GM19395 (cell line): ENCODE measurements around the gene LARGE1.
A peak's percentile ranks its signal among the peaks of the same experiment; 100 is the strongest.
"Not testable (repeated sequence)": the region's sequence is repeated elsewhere in the genome, so short reads cannot be mapped to it uniquely, and the experiment has no call there.

Source experiments
- ATAC-seq: cut with Tn5 transposase; IDR thresholded peaks from one replicate; pipeline ENCODE4 v1.9.1; 2021; ENCODE audit warnings: mild to moderate bottlenecking, moderate library complexity; ENCODE audit not compliant: unreplicated experiment

The LARGE1 gene

DNA sequence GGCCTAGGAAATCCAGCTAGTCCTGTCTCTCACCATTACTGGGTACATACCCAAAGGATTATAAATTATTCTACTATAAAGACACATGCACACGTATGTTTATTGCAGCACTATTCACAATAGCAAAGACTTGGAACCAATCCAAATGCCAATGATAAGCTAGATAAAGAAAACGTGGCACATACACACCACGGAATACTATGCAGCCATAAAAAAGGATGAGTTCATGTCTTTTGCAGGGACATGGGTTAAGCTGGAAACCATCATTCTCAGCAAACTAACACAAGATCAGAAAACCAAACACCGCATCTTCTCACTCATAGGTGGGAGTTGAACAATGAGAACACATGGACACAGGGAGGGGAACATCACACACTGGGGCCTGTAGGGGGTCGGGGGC lies 61.6 kb downstream of the LARGE1 start:
- ATAC-seq, result not testable (repeated sequence)

DNA sequence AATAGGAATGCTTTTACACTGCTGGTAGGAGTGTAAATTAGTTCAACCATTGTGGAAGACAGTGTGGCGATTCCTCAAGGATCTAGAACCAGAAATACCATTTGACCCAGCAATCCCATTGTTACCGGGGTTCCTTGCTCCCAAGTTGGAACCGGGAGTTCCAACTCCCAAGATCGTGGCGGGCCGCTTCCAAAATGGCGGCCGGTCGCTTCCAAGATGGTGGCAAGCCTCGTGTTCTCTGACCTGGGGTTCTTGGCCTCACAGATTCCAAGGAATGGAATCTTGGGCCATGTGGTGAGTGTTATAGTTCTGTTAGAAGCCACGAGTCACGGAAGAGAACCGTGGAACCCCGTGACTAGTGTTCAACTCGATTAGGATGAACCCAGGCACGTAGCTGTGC lies 62.5 kb downstream of the LARGE1 start:
- ATAC-seq, result not testable (repeated sequence)

DNA sequence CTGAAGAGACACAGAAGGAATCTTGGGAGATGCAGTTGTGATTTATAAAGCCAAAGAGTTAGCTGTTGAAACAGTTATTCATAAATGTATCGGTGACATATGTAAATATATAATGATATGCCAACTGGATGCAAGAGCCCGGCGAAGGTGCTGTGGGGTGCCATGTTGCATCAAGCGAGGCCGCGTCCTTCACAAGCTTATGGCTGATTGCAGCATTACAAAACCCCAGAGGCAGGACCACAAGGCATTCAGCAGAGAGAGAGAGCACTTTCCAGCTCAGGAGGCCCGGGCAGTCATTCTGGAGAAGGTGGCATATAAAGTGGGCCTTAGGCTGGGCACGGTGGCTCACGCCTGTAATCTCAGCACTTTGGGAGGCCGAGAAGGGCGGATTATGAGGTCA lies 65.6 kb downstream of the LARGE1 start:
- no peak for ATAC-seq

DNA sequence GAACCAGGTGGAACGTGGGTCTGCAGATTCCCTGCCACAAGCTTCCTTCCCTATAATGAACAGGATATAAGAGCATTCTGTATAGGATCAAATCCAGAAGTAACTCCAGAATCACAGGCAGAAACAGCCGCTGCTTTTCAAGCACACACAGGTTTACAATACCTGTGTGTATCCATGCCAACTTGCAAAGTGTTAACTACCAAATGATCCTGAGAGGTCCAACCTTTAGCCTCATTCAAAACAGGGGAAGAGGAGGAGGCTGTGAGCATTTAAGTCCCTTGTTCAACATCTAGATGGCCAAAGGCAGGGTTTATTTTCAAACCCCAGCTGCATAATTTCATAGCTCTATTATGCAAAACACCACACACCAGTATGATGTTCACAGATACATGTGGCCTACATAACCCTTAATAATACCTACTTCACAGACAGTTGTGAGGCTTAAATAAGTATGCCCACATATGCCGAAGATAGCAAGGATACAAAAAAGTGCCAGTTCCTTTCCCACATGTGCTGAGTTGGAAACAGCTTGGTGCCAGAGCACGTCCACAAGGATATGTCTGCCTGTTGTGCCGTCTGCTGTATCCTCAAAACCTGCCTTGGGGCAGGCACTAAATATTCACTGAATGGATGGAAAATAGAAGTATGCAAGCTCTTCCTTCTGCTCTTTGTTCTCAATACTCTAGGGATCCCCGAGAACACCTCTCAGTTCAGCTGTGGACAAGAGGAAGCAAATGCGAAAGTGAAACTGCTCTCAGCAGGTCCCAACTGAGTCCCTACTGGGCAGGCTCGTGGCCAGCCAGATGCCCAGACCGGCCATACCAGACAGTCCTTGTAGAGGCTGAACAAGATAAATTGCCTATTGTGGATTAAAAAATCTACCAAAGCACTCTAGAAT lies 66.8 kb downstream of the LARGE1 start:
- peak; percentile 91 for ATAC-seq

DNA sequence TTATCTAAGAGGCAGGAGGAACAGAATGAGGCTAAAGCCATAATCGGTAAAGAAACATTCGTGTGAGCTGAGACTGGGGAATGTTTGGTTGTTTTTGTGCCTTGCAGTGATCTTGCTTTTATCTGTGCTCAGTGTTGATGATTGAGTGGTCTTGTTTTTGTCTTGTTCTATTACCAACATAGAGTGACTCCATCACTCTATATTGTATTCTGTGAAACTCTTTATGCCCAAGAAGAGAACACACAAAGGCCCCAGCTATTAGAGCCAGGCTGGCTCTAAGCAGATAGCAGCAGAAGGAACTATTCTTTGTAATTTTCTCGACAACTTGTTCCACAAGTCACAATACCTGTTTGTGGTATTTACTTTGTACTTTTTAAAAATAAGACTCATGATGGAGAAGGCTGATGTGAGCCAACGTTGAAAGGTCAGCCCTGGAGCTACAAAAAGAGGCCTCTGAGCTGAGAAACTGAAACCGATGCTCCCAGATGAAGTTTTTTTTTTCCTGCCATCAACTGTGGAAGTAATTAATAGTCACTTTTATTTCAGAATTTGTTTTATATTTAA lies 68.4 kb downstream of the LARGE1 start:
- ATAC-seq, result no peak

DNA sequence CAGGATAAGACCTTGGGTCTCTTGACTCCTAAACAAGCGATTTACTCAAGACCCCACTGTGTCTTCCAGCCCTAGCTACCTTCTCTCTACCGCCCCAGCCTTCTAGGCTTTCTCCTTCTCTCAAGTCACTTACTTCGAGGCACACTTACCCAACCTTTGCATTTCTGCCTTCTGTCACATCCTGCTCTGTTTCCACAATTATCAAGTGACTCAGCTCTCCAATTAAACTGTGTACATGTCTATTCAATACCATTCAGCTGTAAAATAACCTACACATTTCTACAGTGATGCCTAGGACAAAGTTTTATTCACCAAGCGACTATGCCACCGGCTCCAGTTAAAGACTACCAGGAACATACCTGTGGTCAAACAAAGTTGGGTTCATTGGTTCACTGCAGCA lies 69.0 kb downstream of the LARGE1 start:
- no peak for ATAC-seq

DNA sequence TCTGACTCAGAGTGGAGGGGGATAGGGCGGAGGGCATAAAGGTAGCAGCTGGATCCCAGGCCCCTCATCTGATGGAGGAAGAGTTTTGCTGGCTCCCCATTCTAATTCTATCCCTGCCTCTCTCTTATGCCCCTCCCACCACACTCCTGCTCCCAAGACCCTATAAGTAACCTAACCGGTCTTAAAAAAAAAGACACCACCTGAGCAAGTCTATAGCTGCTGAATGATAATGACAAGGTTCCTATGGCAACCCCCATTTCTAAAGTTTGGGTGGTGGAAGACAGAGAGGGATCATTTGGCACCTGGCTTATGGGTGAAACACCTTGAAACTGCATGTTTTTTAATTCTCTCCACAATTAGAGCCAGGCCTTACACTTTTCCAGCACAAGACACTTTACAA lies 69.6 kb downstream of the LARGE1 start:
- ATAC-seq, result no peak

DNA sequence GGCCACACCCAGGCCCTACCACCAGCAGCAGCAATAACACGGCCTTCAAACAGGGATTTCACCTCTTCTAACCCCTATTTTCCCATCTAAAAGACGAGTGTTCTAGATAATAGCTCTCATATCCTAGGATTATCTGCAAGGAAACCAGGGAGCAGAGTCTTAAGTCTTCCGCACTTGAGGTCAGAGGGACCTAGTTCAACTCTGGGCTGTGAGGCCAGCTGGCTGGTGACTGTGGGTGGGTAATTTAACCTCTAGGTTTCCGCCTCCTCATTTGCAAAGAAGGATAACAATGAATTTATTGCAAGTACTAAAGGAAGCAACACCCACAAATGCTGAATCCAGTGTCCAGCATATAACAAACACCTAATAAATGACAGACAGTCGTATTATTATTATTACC lies 70.1 kb downstream of the LARGE1 start:
- ATAC-seq, result no peak

DNA sequence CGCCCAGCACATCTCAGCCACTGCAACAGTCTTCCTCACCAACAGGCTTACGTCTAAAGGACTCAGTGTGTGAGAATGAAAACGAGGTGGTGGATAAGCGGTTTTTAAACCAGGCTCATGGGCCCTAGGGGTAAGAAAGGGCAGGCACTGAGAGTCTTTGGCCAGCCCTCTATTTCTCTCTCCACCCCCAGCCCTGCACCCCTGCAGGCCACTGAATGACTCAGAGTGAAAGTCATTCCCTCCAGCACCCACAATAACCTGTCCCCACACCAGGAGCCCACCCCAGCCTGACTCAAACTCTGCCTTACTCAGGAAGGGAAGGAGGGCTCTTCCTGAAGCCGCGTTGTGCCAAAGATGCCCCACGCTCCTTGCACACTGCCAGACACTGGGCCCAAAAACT lies 72.0 kb downstream of the LARGE1 start:
- ATAC-seq, result no peak

DNA sequence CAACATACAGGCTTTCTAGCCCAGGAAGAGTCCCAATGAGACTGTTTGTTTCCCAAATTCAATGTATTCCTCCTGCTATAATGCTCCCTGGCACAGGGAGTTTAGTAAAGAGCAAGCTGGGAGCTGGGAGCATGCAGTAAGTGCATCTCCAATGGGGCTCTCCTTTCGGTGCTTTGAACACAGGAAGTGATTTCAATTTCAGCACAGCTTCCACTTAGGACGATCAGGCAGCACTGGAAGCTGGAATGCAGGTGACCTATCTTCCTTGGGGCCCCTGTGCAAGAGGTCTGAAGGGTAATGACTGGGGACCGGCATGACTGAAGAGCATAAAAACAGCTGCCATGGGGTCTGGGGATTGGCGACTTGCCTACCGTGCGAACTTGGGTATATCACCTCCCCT lies 76.0 kb downstream of the LARGE1 start:
- no peak for ATAC-seq

DNA sequence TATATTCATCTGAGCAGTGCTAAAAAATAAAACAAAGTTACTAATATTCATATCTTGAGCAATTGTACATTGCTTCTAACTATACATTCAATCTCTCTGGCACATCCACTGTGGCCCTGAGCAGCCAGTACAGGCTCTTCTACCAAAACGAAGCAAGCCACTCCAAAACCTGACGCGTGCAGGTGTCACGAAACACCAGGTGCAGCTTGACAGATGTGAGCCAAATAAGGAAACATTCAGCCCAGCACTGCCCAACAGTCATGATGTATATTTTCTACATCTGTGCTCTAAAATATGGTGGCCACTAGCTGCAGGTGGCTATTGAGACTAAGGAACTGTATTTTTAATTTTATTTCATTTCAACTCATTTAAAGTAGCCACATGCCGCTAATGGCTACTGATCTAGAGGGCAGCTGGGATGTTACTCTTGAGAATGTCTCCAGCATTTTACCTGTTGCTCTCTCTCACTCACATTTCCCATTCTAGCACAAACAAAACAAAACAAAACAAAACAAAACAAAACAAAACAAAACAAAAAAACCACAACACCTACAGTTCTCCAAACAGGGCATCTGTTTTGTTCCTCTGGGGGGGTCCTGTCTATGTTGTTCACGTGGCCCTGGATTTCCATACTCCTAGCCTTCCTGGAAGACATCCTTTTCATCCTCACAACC lies 77.7 kb downstream of the LARGE1 start:
- ATAC-seq, result no peak

DNA sequence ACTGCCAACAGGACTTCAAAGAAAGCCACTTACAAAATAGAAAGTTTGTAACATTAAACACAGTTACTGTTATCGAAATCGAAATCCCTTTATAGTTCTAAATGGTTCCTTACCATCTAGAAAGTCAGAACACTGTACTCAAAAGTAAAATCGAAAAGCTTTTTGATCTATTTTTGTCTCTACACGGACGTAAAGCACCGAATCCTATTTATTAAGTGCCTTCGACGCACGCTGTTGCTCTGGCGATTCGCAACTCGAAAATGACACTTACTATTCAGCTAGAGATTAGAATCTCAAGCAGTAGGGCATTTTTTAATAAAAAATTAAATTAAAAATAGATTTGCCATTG lies 78.3 kb downstream of the LARGE1 start:
- no peak for ATAC-seq

DNA sequence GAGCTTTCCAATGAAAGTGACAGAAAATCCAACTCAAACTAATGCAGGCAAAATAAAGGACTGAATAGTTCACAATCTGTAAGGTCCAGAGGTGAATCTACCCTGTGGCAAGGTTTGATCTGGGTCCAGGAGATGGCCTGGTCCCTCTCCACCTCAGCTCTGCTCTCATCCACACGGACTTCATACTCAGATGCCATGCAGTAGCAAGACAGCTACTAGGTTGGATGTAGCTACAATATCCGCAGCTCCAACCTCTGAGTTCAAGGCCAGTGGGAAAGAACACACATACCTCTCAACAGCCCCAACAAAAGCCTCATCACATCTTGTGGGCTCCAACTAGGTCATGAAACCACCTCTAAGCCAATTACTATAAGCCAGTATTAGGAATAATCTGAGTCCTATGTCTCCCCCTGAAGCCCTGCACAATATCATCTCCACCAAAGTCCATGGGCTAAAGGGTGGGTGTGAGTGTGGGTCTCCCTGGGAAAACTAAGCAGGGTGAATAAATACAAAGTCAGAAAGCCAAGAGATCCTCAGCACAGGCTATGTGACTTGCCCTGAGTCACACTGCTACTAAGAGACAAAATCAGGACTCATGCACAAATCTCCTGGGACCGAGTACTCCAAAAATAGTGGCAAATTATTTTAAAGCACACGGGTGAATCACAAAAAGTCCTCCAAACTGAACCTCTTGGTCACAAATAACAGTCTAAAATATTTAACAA lies 78.8 kb downstream of the LARGE1 start:
- ATAC-seq, result no peak

DNA sequence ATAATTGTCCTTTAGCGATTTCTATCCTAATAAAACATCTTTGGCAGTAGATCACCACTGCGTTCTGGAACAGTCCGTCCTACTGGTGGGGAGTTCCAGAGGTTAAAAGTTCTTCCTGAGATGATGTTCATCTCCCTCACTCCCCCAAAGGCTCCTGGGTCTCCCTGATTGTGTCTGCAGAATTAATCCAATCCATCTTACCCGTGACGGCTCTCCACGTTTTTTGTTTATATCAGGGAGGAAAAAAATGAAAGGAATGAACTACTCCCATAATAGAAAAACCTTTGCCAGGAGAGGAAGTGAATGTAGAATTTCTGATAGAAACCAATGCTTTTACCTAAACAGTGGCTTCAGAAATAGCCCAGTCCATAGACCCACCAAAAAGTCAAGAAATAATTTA lies 81.6 kb downstream of the LARGE1 start:
- no peak for ATAC-seq

DNA sequence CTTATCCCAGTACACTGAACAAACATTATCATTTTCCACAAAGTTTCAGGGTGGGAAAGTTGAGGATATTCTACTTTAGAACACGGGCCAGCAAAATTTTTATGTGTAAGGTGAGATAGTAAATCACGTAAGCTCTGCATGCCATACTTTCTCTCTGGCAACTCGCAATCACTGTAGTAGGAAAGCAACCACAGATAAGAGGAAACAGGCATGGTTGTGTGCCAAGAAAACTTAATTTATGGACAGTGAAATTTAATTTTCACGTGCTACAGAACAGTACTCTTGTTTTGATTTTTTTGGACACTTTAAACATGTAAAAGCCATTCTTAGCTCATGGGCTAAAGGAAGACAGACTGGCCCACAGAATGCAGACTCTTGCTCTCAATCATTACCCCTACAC lies 82.5 kb downstream of the LARGE1 start:
- no peak for ATAC-seq

DNA sequence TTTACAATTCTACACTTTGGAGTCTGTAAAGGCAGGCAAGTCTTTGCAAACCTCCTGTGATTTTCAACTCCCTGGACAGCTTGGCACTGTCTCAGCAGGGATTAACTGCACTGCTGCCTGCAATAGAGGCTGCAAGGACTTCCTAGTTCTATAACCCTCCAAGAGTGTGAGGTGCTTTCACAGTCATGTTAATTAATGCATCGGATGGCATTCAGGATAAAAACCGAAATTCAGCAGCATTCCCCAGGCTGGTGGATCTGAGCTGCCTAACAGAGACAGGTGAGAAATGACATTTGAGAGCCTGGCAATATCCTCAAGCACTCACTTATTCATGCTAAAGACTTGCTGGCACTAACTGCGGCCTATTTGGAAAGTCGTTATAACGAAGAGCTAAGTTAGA lies 85.0 kb downstream of the LARGE1 start:
- no peak for ATAC-seq

DNA sequence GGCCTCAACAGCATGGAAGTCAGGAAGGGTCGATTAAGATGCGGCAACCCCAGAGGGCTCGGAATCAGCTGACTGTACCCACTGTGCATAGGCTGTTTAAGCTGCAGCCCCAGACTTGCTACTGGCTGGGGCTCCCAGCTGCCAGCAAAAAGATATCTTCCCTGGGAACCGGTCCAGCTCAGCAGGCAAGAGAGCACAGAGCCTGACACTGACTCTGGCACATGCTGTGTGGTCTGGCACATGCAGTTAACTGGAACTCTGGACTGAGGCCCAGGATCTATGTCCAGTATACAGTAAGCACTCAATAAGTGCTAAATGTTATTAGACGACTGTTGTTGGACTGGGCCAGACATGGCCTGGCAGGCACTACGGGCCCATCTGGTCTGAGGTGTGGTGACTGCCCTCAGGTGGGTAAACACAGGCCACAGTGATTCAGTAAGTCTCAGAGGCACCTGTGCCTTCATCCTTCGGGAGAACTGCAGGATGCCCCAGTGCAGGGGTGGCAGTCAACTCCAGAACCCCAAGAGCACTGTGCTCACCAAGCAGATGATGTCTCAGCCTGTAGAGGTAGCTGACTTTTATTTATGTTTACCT lies 87.6 kb downstream of the LARGE1 start:
- ATAC-seq, result no peak

DNA sequence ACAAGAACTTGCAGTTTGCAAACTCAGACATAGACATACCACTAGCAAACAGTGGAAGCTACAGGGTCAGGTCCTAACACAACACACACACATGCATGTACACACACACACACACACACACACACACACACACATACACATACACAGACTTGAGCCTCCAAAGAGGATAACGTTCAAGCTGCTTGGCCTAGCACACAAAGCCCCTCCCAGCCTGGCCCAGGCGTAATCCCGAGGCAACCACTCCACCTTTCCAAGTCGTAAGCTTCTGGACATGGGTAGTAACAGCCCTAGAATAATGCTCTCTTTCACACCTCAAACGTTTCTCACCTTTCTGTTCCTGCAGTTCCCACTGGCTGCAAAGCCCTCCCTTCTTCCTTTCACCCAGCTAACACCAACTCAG lies 88.6 kb downstream of the LARGE1 start:
- no peak for ATAC-seq

DNA sequence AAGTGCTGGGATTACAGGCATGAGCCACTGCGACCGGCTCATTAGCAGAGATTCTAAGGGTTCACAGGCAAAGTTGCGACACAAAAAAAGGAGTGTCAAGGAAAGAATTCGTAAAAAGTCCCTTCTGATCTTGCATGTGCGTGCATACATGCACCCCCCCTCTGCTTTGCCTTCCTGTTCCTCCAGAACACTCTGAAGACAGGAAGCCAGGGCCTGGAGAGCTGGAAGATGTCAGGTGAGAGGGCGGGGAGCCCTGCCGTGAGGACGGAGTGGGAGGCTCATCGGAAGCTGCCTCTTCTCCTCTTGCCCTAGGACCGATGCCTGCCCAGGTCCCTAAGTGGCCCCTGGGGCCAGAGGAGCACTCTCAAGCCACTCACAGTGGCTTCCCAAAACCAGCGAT lies 89.1 kb downstream of the LARGE1 start:
- no peak for ATAC-seq

DNA sequence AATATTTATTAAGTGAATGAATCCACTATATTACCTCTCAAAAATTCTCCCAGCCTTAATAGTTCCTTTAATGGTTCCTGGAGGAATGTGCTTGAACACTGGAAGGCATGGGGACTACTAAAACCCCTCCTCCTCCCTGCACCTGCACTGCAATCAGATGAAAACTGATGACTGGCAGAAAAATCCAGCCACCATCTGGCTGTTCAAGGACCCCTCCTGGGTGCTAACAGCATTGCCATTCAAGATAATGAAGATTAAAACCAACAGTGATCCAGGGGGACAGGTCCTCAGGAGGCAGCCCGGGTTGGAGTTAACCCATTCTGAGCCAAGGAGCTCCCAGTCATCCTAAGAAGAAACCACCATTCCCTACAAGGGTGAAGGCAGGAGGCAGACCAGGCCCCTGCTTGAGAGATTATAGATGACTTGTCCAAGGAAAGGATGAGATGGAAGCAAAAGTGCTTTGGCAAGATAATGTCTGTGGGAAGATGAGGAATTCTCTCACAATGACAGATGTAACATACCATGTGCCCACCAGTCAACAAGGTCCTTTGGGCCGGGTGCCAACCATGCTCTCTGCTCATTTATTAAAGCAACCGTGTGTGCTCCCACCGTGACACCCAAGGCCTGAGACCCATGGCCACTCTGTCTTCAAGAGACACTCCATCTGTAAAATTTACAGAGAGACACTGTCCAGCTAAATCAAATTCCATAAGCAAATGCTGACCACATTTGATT lies 90.6 kb downstream of the LARGE1 start:
- no peak for ATAC-seq

DNA sequence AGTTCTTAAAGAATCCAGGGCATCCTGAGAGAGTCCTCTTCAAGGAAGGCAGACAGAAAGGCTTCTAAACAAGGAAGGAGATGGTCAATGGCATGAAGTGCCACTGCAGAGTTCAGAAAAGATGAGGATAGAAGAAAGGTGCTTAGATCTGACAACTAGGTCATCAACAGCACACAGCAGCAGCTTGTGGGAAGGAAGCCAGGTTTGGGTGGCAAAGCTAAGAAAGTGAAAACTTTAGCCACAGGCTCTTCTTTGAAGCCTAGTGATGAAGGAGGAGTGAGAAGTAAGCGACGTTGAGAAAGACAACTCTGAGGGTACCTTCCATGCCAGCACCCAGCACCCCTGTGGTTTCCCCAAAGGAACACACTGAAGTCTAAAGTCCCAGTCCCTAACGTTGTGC lies 92.0 kb downstream of the LARGE1 start:
- ATAC-seq, result no peak
